Thyroid gland (tissue), 4 donors: ENCODE results near the gene NLRC4.

Experiments used
- CTCF ChIP-seq, 6 experiments: fragments of 200-600 bp in 3 of 6; fragments of 450-650 bp in 3 of 6; sonication (generic) in 3 of 6; IDR thresholded peaks; one replicate each; pipeline ENCODE4 v1.5.1; 2016 to 2019; ENCODE audit warnings: antibody characterized with exemption in 6 of 6, mild to moderate bottlenecking in 2 of 6, inconsistent platforms in 1 of 6, moderate library complexity in 1 of 6
- POLR2A ChIP-seq, 2 donors: fragments of 450-650 bp; IDR thresholded peaks; one replicate each; pipeline ENCODE4 v1.6.1; 2017; ENCODE audit warnings: antibody characterized with exemption in 2 of 2, mild to moderate bottlenecking in 2 of 2, moderate library complexity in 1 of 2

GRCh38 chr2:32262105-32262504 is 2.6 kb downstream of the NLRC4 start:
- TF ChIP-seq CTCF (IDR thresholded peaks at IDR 0.05) = no peak
- no peak for TF ChIP-seq POLR2A (IDR thresholded peaks at IDR 0.05)
